Measurements from ENCODE around the gene MTAP. TPM values are rescaled to one million over a fixed set of nuclear protein-coding genes. Genes with fewer than 3 reads are reported as not detected.
A peak's percentile ranks its signal among the peaks of the same experiment; 100 is the strongest.

MTAP gene
- polyA plus RNA-seq, 3 donors = 7.4 to 11.3 (median 7.8) TPM

- Histone ChIP-seq H3K4me2 (replicated peaks; ENCODE audit: extremely low read depth, low read length, poor library complexity, severe bottlenecking) (peak overlapping the region; percentile 57), H3K79me2 (ENCODE audit: insufficient read depth, low read length) (no peaks in the 10 kb centered on the region)
These were observed 24.1 kb upstream of the MTAP start for GRCh38 chr9:21778304-21778703.

GRCh38 chr9:21779397-21779796, 23.0 kb upstream of the MTAP start:
- Histone ChIP-seq H3K27me3 (ENCODE audit: control insufficient read depth in 2 of 2, insufficient read depth in 2 of 2, low read length in 2 of 2) (no peaks in the 10 kb centered on the region), H3K9ac (ENCODE audit: insufficient read depth, low read length, poor library complexity, severe bottlenecking) (no peak overlapping the region), H3K79me2 (ENCODE audit: insufficient read depth, low read length) (no peaks in the 10 kb centered on the region), H3K9me3 (replicated peaks in 1 of 2; ENCODE audit: control insufficient read depth in 1 of 2, insufficient read depth in 1 of 2, low read length in 2 of 2) (no peaks in the 10 kb centered on the region), H3K4me1 (ENCODE audit: control insufficient read depth in 1 of 2, insufficient read depth in 2 of 2, low read length in 2 of 2) (peaks cover 33 to 44% of the 10 kb centered on the region in 2 donors), H3K27ac (ENCODE audit: low read depth in 1 of 2, low read length in 2 of 2) (no peak overlapping the region), H3K4me3 (replicated peaks in 1 of 3; ENCODE audit: low read depth in 2 of 3, low read length in 3 of 3) (no peak overlapping the region), H3K4me2 (replicated peaks; ENCODE audit: extremely low read depth, low read length, poor library complexity, severe bottlenecking) (no peak overlapping the region), H2AFZ (ENCODE audit: insufficient read depth, low read depth, low read length, poor library complexity, severe bottlenecking) (no peak overlapping the region), H4K20me1 (ENCODE audit: insufficient read depth, low read length) (no peaks in the 10 kb centered on the region), H3K36me3 (replicated peaks in 1 of 2; ENCODE audit: control insufficient read depth in 1 of 2, insufficient read depth in 2 of 2, low read length in 2 of 2) (no peaks in the 10 kb centered on the region)
- Mint-ChIP-seq H3K27me3 (ENCODE audit: low read depth in 3 of 3) (no peaks in the 10 kb centered on the region), H3K9me3 (no peaks in the 10 kb centered on the region), H3K27ac (peak overlapping the region in 1 of 7 donors; percentile 8), H3K4me1 (peaks cover 3% of the 10 kb centered on the region), H3K4me3 (peak overlapping the region in 1 of 2 donors; percentile 43), H3K36me3 (no peaks in the 10 kb centered on the region)
- intact Hi-C loops (cut with micrococcal nuclease) = no loop called here
- no CpG with 5 or more reads among the region's 2 CpGs for WGBS (ENCODE audit: insufficient coverage)
- no peak for TF ChIP-seq CTCF (IDR thresholded peaks at IDR 0.05)
- DNase-seq = peak in 1 of 3 donors; percentile 43

More at GRCh38 chr9:21778304-21778703, 24.1 kb upstream of the MTAP start:
- Mint-ChIP-seq H3K27me3 (ENCODE audit: low read depth in 3 of 3) (no peaks in the 10 kb centered on the region), H3K27ac (peak overlapping the region in 1 of 7 donors; percentile 43), H3K4me3 (peak overlapping the region in 1 of 2 donors; percentile 13), H3K9me3 (no peaks in the 10 kb centered on the region), H3K4me1 (peaks cover 3% of the 10 kb centered on the region), H3K36me3 (no peaks in the 10 kb centered on the region)
- peak overlapping the region in 1 of 2 donors; percentile 18 for H3K27ac ChIP-seq (ENCODE audit: low read depth in 1 of 2, low read length in 2 of 2)
- H3K27me3 ChIP-seq (ENCODE audit: control insufficient read depth in 2 of 2, insufficient read depth in 2 of 2, low read length in 2 of 2) = no peaks in the 10 kb centered on the region
- intact Hi-C loops (cut with micrococcal nuclease) = no loop called here
- no CpG with 5 or more reads among the region's 1 CpG for WGBS (ENCODE audit: insufficient coverage)
- H4K20me1 ChIP-seq (ENCODE audit: insufficient read depth, low read length) = no peaks in the 10 kb centered on the region
- peak; percentile 9 to 41 (median 36) for DNase-seq
- no peaks in the 10 kb centered on the region for H3K36me3 ChIP-seq (replicated peaks in 1 of 2; ENCODE audit: control insufficient read depth in 1 of 2, insufficient read depth in 2 of 2, low read length in 2 of 2)
- H3K9ac ChIP-seq (ENCODE audit: insufficient read depth, low read length, poor library complexity, severe bottlenecking) = no peak overlapping the region
- H3K4me3 ChIP-seq (replicated peaks in 1 of 3; ENCODE audit: low read depth in 2 of 3, low read length in 3 of 3) = peak overlapping the region in 1 of 3 experiments; percentile 36
- no peaks in the 10 kb centered on the region for H3K9me3 ChIP-seq (replicated peaks in 1 of 2; ENCODE audit: control insufficient read depth in 1 of 2, insufficient read depth in 1 of 2, low read length in 2 of 2)
- TF ChIP-seq CTCF (IDR thresholded peaks at IDR 0.05) = no peak
- H2AFZ ChIP-seq (ENCODE audit: insufficient read depth, low read depth, low read length, poor library complexity, severe bottlenecking) = no peak overlapping the region
- H3K4me1 ChIP-seq (ENCODE audit: control insufficient read depth in 1 of 2, insufficient read depth in 2 of 2, low read length in 2 of 2) = peaks cover 33 to 44% of the 10 kb centered on the region in 2 donors
